DOHH2 (cell line): ENCODE measurements around the gene FBP1.
"Not testable (repeated sequence)": the region's sequence is repeated elsewhere in the genome, so short reads cannot be mapped to it uniquely, and the experiment has no call there.

Experiments
- H3F3A ChIP-seq: fragments of 200-600 bp; sonication (generic), shearing (Covaris generic); 2 replicates; pipeline ENCODE4 v1.6.0; 2016; ENCODE audit warnings: antibody characterized with exemption, mild to moderate bottlenecking; ENCODE audit not compliant: control insufficient read depth, insufficient read depth
- H3K27ac ChIP-seq: fragments of 200-600 bp; sonication (generic); 2 replicates; pipeline ENCODE4 v1.5.1; 2014; ENCODE audit warnings: low read depth, mild to moderate bottlenecking, low read length, moderate library complexity
- H3K27me3 ChIP-seq: fragments of 200-600 bp; sonication (generic); 2 replicates; pipeline ENCODE4 v1.6.1; 2014; ENCODE audit warnings: mild to moderate bottlenecking, low read length, mixed read lengths; ENCODE audit not compliant: control insufficient read depth
- H3K36me3 ChIP-seq: fragments of 200-600 bp; sonication (generic); 2 replicates; pipeline ENCODE4 v1.6.1; 2014; ENCODE audit warnings: mild to moderate bottlenecking, low read length, moderate library complexity, mixed read lengths; ENCODE audit not compliant: control insufficient read depth
- H3K4me1 ChIP-seq: fragments of 200-600 bp; sonication (generic); 2 replicates; pipeline ENCODE4 v1.6.1; 2014; ENCODE audit warnings: mild to moderate bottlenecking, low read length, mixed read lengths; ENCODE audit not compliant: control insufficient read depth
- H3K4me2 ChIP-seq: fragments of 200-600 bp; sonication (generic); 2 replicates; pipeline ENCODE4 v1.6.0; 2014; ENCODE audit warnings: mild to moderate bottlenecking, low read length, moderate library complexity
- H3K4me3 ChIP-seq: fragments of 200-600 bp; sonication (generic); 2 replicates; pipeline ENCODE4 v1.5.1; 2014; ENCODE audit warnings: mild to moderate bottlenecking, low read length, mixed read lengths
- H3K79me2 ChIP-seq: fragments of 200-600 bp; sonication (generic); 2 replicates; pipeline ENCODE4 v1.6.1; 2014; ENCODE audit warnings: mild to moderate bottlenecking, low read length, mixed read lengths; ENCODE audit not compliant: control insufficient read depth
- H3K9me2 ChIP-seq: fragments of 200-600 bp; sonication (generic); replicated peaks from 2 replicates; pipeline ENCODE4 v1.6.1; 2014; ENCODE audit warnings: mild to moderate bottlenecking, low read length, mixed read lengths; ENCODE audit not compliant: control insufficient read depth
- H3K9me3 ChIP-seq: fragments of 200-600 bp; sonication (generic); 2 replicates; pipeline ENCODE4 v1.6.1; 2014; ENCODE audit warnings: antibody characterized with exemption, low read length, mixed read lengths; ENCODE audit not compliant: control insufficient read depth, insufficient read depth
- H4K20me1 ChIP-seq: fragments of 200-600 bp; sonication (generic); 2 replicates; pipeline ENCODE4 v1.6.0; 2014; ENCODE audit warnings: low read depth, mild to moderate bottlenecking, antibody characterized with exemption, low read length, moderate library complexity; ENCODE audit not compliant: control insufficient read depth, insufficient read depth
- EZH2phosphoT487 ChIP-seq: fragments of 200-600 bp; sonication (generic); IDR thresholded peaks from 2 replicates; pipeline ENCODE4 v1.6.1; 2017; ENCODE audit warnings: borderline replicate concordance, mild to moderate bottlenecking, antibody characterized with exemption, low read length, moderate library complexity, mixed read lengths
- TF ChIP-seq, protein P1 (sequence below): fragments of 200-600 bp; sonication (generic); IDR thresholded peaks from one replicate; pipeline ENCODE4 v1.5.1; 2014; ENCODE audit warnings: antibody characterized with exemption, mild to moderate bottlenecking, low read depth, low read length; ENCODE audit not compliant: poor library complexity, severe bottlenecking

Gene FBP1

DNA sequence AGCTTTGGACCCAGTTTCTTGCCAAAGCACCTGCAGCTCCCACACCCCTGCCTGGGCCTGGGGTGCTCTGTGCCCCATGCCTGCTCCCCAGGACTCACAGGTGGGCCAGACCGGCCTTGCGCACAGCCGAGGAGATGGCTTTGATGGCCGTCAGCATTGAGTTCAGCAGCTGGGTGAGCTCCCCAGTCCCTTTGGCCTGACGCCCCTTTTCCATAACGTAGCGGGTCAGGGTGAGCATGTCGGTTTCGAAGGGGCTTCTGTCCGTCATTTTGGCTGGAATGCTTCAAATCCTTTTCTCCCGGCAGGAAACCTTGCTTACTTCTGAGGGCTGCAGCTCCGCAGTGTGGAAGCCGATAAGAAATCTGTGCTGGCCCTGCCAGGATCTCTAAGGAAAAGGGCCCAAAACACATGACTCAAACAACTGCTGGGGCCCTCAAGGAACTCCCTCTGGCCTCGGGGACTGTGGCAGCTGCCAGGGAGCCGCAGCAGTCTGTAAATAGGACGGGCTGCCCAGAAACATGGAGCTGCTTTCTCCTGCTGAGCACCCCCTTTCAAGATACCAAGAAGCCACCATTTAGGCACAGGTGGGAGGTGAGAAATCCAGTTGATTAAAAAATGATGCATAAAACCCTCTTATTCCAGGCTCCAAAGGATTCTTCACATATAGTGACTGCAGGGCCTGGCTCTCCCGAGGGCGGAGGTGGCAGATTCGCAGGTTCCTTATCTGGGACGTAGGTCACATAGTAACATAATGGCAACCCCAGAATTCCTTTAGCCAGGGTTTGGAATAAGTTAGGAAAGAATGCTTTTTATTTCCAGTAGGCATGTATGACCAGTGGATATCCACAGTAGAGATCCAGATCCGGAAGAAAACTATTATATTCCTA, 45.6 kb downstream of the FBP1 start, which contains the start of gene FBP2:
Gene FBP2, minus strand, starts transcription at position 366 of the 887 bp plus-strand sequence. Its CDS starts 98 bp downstream, at position 268.
- Histone ChIP-seq H3K9me2 (no peaks in the 10 kb centered on the region), H3K79me2 (no peaks in the 10 kb centered on the region), H3K4me2 (no peak within 1 kb of the TSS), H3K36me3 (no peaks in the 10 kb centered on the region), H3F3A (no peaks in the 10 kb centered on the region), H4K20me1 (no peaks in the 10 kb centered on the region), H3K27me3 (no peaks in the 10 kb centered on the region), H3K9me3 (no peaks in the 10 kb centered on the region), H3K4me1 (no peaks in the 10 kb centered on the region), H3K27ac (no peak within 1 kb of the TSS), H3K4me3 (no peak within 1 kb of the TSS)
- no peak for TF ChIP-seq EZH2phosphoT487
- TF ChIP-seq, protein P1, sequence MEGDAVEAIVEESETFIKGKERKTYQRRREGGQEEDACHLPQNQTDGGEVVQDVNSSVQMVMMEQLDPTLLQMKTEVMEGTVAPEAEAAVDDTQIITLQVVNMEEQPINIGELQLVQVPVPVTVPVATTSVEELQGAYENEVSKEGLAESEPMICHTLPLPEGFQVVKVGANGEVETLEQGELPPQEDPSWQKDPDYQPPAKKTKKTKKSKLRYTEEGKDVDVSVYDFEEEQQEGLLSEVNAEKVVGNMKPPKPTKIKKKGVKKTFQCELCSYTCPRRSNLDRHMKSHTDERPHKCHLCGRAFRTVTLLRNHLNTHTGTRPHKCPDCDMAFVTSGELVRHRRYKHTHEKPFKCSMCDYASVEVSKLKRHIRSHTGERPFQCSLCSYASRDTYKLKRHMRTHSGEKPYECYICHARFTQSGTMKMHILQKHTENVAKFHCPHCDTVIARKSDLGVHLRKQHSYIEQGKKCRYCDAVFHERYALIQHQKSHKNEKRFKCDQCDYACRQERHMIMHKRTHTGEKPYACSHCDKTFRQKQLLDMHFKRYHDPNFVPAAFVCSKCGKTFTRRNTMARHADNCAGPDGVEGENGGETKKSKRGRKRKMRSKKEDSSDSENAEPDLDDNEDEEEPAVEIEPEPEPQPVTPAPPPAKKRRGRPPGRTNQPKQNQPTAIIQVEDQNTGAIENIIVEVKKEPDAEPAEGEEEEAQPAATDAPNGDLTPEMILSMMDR, result no peak

- H3K4me2 ChIP-seq, result not testable (repeated sequence)
These were observed 46.6 kb downstream of the FBP1 start for GRCh38 chr9:94592683-94593082.

GRCh38 chr9:94591876-94592275, 47.4 kb downstream of the FBP1 start:
- no peak for TF ChIP-seq EZH2phosphoT487
- TF ChIP-seq, protein P1, result no peak
- Histone ChIP-seq H4K20me1 (no peaks in the 10 kb centered on the region), H3K9me3 (no peaks in the 10 kb centered on the region), H3K9me2 (no peaks in the 10 kb centered on the region), H3K36me3 (no peaks in the 10 kb centered on the region), H3K4me3 (no peak overlapping the region), H3K27ac (no peak overlapping the region), H3K79me2 (no peaks in the 10 kb centered on the region), H3K4me1 (no peaks in the 10 kb centered on the region), H3K27me3 (no peaks in the 10 kb centered on the region), H3F3A (no peaks in the 10 kb centered on the region), H3K4me2 (no peak overlapping the region)

More at GRCh38 chr9:94592683-94593082, 46.6 kb downstream of the FBP1 start:
- not testable (repeated sequence) for H3K27ac ChIP-seq, H3K4me3 ChIP-seq, H3F3A ChIP-seq, H3K9me2 ChIP-seq, H3K36me3 ChIP-seq, H3K4me1 ChIP-seq, H3K79me2 ChIP-seq, H4K20me1 ChIP-seq, H3K9me3 ChIP-seq, H3K27me3 ChIP-seq

DNA sequence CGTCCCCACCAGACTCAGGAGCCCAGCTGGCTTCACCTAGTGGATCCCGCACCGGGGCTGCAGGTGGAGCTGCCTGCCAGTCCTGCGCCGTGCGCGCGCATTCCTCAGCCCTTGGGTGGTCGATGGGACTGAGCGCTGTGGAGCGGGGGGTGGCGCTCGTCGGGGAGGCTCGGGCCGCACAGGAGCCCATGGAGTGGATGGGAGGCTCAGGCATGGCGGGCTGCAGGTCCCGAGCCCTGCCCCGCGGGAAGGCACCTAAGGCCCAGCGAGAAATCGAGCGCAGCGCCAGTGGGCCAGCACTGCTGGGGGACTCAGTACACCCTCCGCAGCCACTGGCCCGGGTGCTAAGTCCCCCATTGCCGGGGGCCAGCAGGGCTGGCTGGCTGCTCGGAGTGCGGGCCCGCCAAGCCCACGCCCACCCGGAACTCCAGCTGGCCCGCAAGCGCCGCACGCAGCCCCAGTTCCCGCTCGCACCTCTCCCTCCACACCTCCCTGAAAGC, 48.2 kb downstream of the FBP1 start:
- H3K27ac ChIP-seq, H3F3A ChIP-seq, H4K20me1 ChIP-seq, H3K79me2 ChIP-seq, H3K4me1 ChIP-seq, H3K36me3 ChIP-seq, H3K4me2 ChIP-seq, H3K27me3 ChIP-seq, H3K9me2 ChIP-seq, H3K9me3 ChIP-seq, H3K4me3 ChIP-seq: not testable (repeated sequence)
